Measurements from ENCODE around the gene GPD2. TPM values are rescaled to one million over a fixed set of nuclear protein-coding genes. Genes with fewer than 3 reads are reported as not detected.

The GPD2 gene
- total RNA-seq, 8 experiments from 2014 or later = 2.1 to 69.3 (median 6.9) TPM

DNA sequence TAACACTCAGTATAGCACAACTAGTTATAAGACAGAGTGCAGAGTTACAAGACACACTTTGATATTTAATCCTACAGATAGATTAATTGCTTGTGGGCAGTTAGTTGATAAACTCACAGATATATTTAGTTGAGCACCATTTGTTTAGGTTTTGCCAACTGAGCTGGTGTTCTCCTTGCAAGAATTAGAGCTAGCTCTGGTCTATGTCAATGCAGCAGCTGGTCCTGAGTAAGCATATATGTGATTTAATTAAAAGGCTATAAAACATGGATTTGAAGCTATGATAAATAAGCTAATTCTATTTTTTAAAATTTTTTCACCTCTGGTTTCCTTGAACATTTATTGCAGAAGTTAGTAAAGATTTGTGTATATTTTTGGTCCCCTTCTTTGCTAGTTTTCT lies 35.6 kb downstream of the GPD2 start:
- no peak overlapping the region for H3K4me3 ChIP-seq
- H3K4me1 ChIP-seq (replicated peaks in 1 of 2) = no peaks in the 10 kb centered on the region
- H3K27ac ChIP-seq = no peak overlapping the region
- in situ Hi-C loops (cut with MboI; ENCODE audit: low pct_unique_long_range_greater_than_20kb in 2 of 9, low sequenced_read_pairs in 9 of 9, unreplicated experiment in 9 of 9) = no loop called here
- no peak for ATAC-seq (replicated peaks in 6 of 8)

GRCh38 chr2:156472686-156473085 lies 36.5 kb downstream of the GPD2 start:
- Histone ChIP-seq H3K27ac (no peak overlapping the region), H3K4me1 (replicated peaks in 1 of 2) (no peaks in the 10 kb centered on the region), H3K4me3 (no peak overlapping the region)
- in situ Hi-C loops (cut with MboI; ENCODE audit: low pct_unique_long_range_greater_than_20kb in 2 of 9, low sequenced_read_pairs in 9 of 9, unreplicated experiment in 9 of 9) = no loop called here
- no peak for ATAC-seq (replicated peaks in 6 of 8)

GRCh38 chr2:156473445-156473844 lies 37.3 kb downstream of the GPD2 start:
- ATAC-seq (replicated peaks in 6 of 8) = no peak
- WGBS, 10 experiments = 67 to 100% (median 90%) methylated on average over 1 of the region's 1 CpG; no CpG with 5 or more reads in 6 of the 10 experiments
- H3K4me3 ChIP-seq = no peak overlapping the region
- in situ Hi-C loops (cut with MboI; ENCODE audit: low pct_unique_long_range_greater_than_20kb in 2 of 9, low sequenced_read_pairs in 9 of 9, unreplicated experiment in 9 of 9) = no loop called here
- H3K4me1 ChIP-seq (replicated peaks in 1 of 2) = peaks cover 3% of the 10 kb centered on the region in 2 donors
- H3K27ac ChIP-seq = no peak overlapping the region

- peak in 2 of 8 experiments; percentile 31 to 75 for ATAC-seq (replicated peaks in 6 of 8)
- Histone ChIP-seq H3K27ac (no peak overlapping the region), H3K4me1 (replicated peaks in 1 of 2) (peaks cover 3 to 5% of the 10 kb centered on the region in 2 donors), H3K4me3 (no peak overlapping the region)
- 83 to 100% (median 95%) methylated on average over 2 to 3 of the region's 3 CpGs; no CpG with 5 or more reads in 1 of the 10 experiments for WGBS, 10 experiments
- in situ Hi-C loops (cut with MboI; ENCODE audit: low pct_unique_long_range_greater_than_20kb in 2 of 9, low sequenced_read_pairs in 9 of 9, unreplicated experiment in 9 of 9) = no loop called here
These were observed 38.2 kb downstream of the GPD2 start for GRCh38 chr2:156474401-156474800.

DNA sequence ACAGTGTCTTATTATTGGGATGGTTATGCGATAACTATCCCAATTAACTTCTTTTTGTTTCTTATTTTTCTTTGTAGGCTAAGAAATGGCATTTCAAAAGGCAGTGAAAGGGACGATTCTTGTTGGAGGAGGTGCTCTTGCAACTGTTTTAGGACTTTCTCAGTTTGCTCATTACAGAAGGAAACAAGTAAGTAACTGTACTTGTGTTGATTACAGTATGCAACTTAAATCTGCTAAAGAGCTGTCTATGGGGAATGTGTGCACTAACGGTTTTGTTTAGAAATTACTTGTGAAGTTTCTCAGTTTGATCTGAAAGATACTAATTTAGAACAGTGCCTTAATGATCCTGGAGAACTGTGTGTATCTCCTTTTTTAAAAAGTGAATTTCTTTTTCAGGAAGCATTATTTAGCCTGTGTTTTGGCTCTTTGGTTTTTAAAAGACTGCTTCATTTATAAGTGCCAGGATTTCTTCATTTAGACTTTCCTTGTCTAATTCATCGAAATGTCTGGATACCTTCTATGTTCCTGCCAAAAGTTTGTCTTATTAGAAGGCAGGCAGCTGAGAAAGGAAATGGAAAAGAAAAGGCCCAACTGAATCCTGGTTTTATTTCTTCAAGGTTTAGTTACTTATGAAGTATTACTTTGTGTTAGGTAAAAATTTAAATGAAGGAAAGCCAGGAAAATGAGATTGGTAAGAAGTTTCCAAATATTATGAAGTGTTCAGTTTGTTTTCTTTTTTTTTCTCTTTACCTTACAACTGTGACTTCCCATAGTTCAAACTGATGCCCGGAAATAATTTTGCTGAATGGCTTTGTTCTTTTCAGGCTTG lies 40.1 kb downstream of the GPD2 start:
- in situ Hi-C loops (cut with MboI; ENCODE audit: low pct_unique_long_range_greater_than_20kb in 2 of 9, low sequenced_read_pairs in 9 of 9, unreplicated experiment in 9 of 9) = no loop called here
- Histone ChIP-seq H3K27ac (no peak overlapping the region), H3K4me3 (no peak overlapping the region), H3K4me1 (replicated peaks in 1 of 2) (peaks cover 3 to 5% of the 10 kb centered on the region in 2 donors)
- WGBS, 10 experiments = 80 to 94% (median 90%) methylated on average over 3 to 5 of the region's 5 CpGs
- no peak for ATAC-seq (replicated peaks in 6 of 8)

GRCh38 chr2:156476850-156477206 lies 40.6 kb downstream of the GPD2 start:
- Histone ChIP-seq H3K27ac (no peak overlapping the region), H3K4me3 (no peak overlapping the region), H3K4me1 (replicated peaks in 1 of 2) (peaks cover 3 to 5% of the 10 kb centered on the region in 2 donors)
- in situ Hi-C loops (cut with MboI; ENCODE audit: low pct_unique_long_range_greater_than_20kb in 2 of 9, low sequenced_read_pairs in 9 of 9, unreplicated experiment in 9 of 9) = no loop called here
- 78 to 100% (median 87%) methylated on average over 1 to 2 of the region's 2 CpGs; no CpG with 5 or more reads in 2 of the 10 experiments for WGBS, 10 experiments
- ATAC-seq (replicated peaks in 6 of 8) = no peak

DNA sequence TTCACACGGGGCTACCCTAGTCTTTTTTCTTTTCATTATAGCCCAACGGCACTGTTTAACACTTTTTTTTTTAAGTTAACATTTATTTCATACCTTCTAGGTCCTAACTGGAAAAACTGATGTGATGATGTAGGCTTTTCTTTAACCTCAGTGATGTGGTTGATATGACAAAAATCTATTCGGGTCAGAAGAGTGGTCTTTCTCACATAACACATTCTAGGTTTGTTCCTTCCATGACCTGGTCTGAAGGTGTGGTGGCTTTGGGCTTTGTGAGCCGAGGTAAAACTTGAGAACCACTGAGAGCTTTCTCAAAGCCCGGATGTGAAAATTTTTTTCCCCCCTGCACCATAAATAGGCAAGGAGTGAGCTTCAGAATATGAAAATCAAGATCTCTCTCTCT lies 44.2 kb downstream of the GPD2 start:
- H3K4me1 ChIP-seq (replicated peaks in 1 of 2) = peaks cover 3 to 5% of the 10 kb centered on the region in 2 donors
- H3K27ac ChIP-seq = no peak overlapping the region
- 67 to 97% (median 88%) methylated on average over 1 to 5 of the region's 5 CpGs for WGBS, 10 experiments
- in situ Hi-C loops (cut with MboI; ENCODE audit: low pct_unique_long_range_greater_than_20kb in 2 of 9, low sequenced_read_pairs in 9 of 9, unreplicated experiment in 9 of 9) = no loop called here
- no peak for ATAC-seq (replicated peaks in 6 of 8)
- no peak overlapping the region for H3K4me3 ChIP-seq

GRCh38 chr2:156481312-156481711 lies 45.1 kb downstream of the GPD2 start:
- peak in 3 of 8 experiments; percentile 56 to 90 (median 67) for ATAC-seq (replicated peaks in 6 of 8)
- no peak overlapping the region for H3K27ac ChIP-seq
- in situ Hi-C loops (cut with MboI; ENCODE audit: low pct_unique_long_range_greater_than_20kb in 2 of 9, low sequenced_read_pairs in 9 of 9, unreplicated experiment in 9 of 9) = no loop called here
- no peak overlapping the region for H3K4me3 ChIP-seq
- peaks cover 3 to 5% of the 10 kb centered on the region in 2 donors for H3K4me1 ChIP-seq (replicated peaks in 1 of 2)

- in situ Hi-C loops (cut with MboI; ENCODE audit: low pct_unique_long_range_greater_than_20kb in 2 of 9, low sequenced_read_pairs in 9 of 9, unreplicated experiment in 9 of 9) = no loop called here
- ATAC-seq (replicated peaks in 6 of 8) = no peak
- no peak overlapping the region for H3K27ac ChIP-seq
- H3K4me3 ChIP-seq = no peak overlapping the region
- H3K4me1 ChIP-seq (replicated peaks in 1 of 2) = no peaks in the 10 kb centered on the region
- WGBS, 10 experiments = 44 to 86% (median 68%) methylated on average over 1 to 3 of the region's 3 CpGs
These were observed 47.6 kb downstream of the GPD2 start for GRCh38 chr2:156483741-156484173.

GRCh38 chr2:156486147-156486546 lies 50.0 kb downstream of the GPD2 start:
- Histone ChIP-seq H3K27ac (no peak overlapping the region), H3K4me1 (replicated peaks in 1 of 2) (no peaks in the 10 kb centered on the region), H3K4me3 (no peak overlapping the region)
- in situ Hi-C loops (cut with MboI; ENCODE audit: low pct_unique_long_range_greater_than_20kb in 2 of 9, low sequenced_read_pairs in 9 of 9, unreplicated experiment in 9 of 9) = no loop called here
- 38 to 95% (median 73%) methylated on average over 1 to 4 of the region's 4 CpGs for WGBS, 10 experiments
- ATAC-seq (replicated peaks in 6 of 8) = peak in 4 of 8 experiments; percentile 50 to 59 (median 56)

GRCh38 chr2:156486614-156487013 lies 50.4 kb downstream of the GPD2 start:
- no peak for ATAC-seq (replicated peaks in 6 of 8)
- no peak overlapping the region for H3K4me3 ChIP-seq
- 85 to 100% (median 100%) methylated on average over 1 to 2 of the region's 2 CpGs for WGBS, 10 experiments

DNA sequence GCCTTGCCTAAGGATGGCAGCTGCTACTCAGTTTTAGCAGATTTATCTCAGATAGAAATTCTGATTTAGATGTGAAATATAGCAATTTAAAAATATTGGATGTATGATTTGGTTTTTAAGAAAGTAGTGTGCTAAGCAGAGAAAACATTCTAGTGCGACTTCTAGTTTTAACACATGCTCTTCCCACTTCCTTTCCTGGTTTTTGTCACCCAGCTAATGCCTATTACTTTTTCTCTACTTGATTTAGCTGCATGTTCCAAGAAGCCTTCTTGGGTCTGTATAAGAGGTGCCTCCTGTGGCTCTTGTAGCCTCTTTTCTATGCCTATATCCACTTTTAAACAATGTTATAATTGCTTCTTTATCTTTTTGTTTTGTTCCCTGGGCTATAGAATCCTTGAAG lies 53.0 kb downstream of the GPD2 start:
- Histone ChIP-seq H3K4me1 (replicated peaks in 1 of 2) (no peaks in the 10 kb centered on the region), H3K4me3 (no peak overlapping the region), H3K27ac (no peak overlapping the region)
- no peak for ATAC-seq (replicated peaks in 6 of 8)
- in situ Hi-C loops (cut with MboI; ENCODE audit: low pct_unique_long_range_greater_than_20kb in 2 of 9, low sequenced_read_pairs in 9 of 9, unreplicated experiment in 9 of 9) = no loop called here
- WGBS, 10 experiments = 71 to 100% (median 100%) methylated on average over 1 of the region's 1 CpG; no CpG with 5 or more reads in 2 of the 10 experiments

More at GRCh38 chr2:156486614-156487013, 50.4 kb downstream of the GPD2 start:
- no peak overlapping the region for H3K27ac ChIP-seq
- no peaks in the 10 kb centered on the region for H3K4me1 ChIP-seq (replicated peaks in 1 of 2)
- in situ Hi-C loops (cut with MboI; ENCODE audit: low pct_unique_long_range_greater_than_20kb in 2 of 9, low sequenced_read_pairs in 9 of 9, unreplicated experiment in 9 of 9) = no loop called here

DNA sequence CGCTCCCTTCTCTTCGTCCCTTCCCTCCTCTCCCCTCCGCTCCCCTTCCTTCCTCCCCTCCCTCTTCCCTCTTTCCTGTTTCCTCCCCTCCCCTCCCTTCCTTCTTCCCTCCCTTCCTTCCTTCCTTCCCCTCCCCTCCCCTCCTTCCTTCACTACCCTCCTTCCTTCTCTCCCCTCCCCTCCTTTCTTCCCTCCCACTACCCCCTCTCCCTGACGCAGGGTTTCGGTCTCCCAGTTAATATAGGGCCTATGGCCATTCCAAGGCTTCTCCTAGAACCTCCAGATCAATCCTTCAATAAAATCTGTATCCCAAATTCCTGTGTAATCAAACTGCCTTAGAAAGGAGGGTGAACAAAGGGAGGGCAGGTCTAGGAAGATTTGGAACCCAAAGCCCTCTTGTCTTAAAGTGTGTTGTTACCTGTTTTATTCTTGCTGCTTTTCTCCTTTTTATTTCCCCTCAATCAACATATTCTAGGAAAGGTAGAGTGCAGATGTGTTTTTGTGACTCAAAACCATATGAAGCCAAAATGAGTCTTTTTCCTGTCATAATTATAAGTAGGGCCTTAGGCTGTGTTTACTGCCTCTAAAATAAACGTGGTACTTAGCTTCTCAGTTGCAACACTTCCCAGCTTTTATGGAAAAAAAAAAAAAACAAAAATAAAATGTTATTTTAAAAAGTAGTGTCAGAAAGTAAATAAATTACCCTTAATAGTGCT lies 53.7 kb downstream of the GPD2 start:
- Histone ChIP-seq H3K4me3 (no peak overlapping the region), H3K4me1 (replicated peaks in 1 of 2) (no peaks in the 10 kb centered on the region), H3K27ac (no peak overlapping the region)
- in situ Hi-C loops (cut with MboI; ENCODE audit: low pct_unique_long_range_greater_than_20kb in 2 of 9, low sequenced_read_pairs in 9 of 9, unreplicated experiment in 9 of 9) = no loop called here
- no peak for ATAC-seq (replicated peaks in 6 of 8)
- WGBS, 10 experiments = 0 to 89% (median 38%) methylated on average over 1 of the region's 6 CpGs; no CpG with 5 or more reads in 4 of the 10 experiments

All from motor neuron (in vitro differentiated cells).